Esophagus squamous epithelium (tissue), 4 donors: ENCODE measurements around the gene SETDB2.

Experiments
- POLR2A ChIP-seq, 4 donors: fragments of 450-650 bp; IDR thresholded peaks; one replicate each; pipeline ENCODE4 v1.6.1; 2017; ENCODE audit warnings: antibody characterized with exemption in 4 of 4, mild to moderate bottlenecking in 4 of 4, moderate library complexity in 3 of 4
- TF ChIP-seq, protein P1 (sequence below), 6 experiments: fragments of 450-650 bp in 4 of 6; fragments of 200-600 bp in 2 of 6; sonication (generic) in 2 of 6; IDR thresholded peaks; one replicate each; pipeline ENCODE4 v1.5.1; 2016 to 2019; ENCODE audit warnings: antibody characterized with exemption in 6 of 6, mild to moderate bottlenecking in 4 of 6, moderate library complexity in 4 of 6

DNA sequence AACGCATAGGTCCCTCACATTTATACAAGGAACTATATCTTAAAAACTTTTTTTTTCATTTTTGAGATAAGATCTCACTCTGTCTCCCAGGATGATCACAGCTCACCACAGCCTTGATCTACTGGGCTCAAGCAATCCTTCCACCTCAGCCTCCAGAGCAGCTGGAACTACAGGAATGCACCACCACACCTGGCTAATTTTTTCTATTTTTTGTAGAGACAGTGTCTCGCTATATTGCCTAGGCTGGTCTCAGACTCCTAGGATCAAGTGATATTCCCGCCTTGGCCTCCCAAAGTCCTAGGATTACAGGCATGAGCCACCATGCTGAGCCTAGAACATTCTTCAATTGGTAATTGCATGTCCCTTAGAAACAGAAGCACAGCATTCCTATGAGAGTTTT, 99.6 kb downstream of the SETDB2 start:
- TF ChIP-seq, protein P1, sequence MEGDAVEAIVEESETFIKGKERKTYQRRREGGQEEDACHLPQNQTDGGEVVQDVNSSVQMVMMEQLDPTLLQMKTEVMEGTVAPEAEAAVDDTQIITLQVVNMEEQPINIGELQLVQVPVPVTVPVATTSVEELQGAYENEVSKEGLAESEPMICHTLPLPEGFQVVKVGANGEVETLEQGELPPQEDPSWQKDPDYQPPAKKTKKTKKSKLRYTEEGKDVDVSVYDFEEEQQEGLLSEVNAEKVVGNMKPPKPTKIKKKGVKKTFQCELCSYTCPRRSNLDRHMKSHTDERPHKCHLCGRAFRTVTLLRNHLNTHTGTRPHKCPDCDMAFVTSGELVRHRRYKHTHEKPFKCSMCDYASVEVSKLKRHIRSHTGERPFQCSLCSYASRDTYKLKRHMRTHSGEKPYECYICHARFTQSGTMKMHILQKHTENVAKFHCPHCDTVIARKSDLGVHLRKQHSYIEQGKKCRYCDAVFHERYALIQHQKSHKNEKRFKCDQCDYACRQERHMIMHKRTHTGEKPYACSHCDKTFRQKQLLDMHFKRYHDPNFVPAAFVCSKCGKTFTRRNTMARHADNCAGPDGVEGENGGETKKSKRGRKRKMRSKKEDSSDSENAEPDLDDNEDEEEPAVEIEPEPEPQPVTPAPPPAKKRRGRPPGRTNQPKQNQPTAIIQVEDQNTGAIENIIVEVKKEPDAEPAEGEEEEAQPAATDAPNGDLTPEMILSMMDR (IDR thresholded peaks at IDR 0.05), result no peak
- TF ChIP-seq POLR2A (IDR thresholded peaks at IDR 0.05), result no peak
